Activated T-cell treated with anti-CD3 and anti-CD28 coated beads, Interleukin-2, amount 50 U/mL, for 72 hours (primary cell): ENCODE measurements around the gene PTPRK. TPM values are rescaled to one million over a fixed set of nuclear protein-coding genes. Genes with fewer than 3 reads are reported as not detected.

Source experiments
- ATAC-seq, 2 donors: fragments of 150-1000 bp; cut with Tn5 transposase; replicated peaks in 1 of 2; 2 replicates each; pipeline ENCODE4 v1.10.0; 2021; ENCODE audit warnings: moderate library complexity in 2 of 2, mild to moderate bottlenecking in 1 of 2
- DNase-seq, 2 donors: peaks; one replicate each; pipeline ENCODE4 v3.0.0; 2021 to 2022; ENCODE audit warnings: mixed read lengths in 1 of 2
- H3K27ac Mint-ChIP-seq: one replicate; pipeline ENCODE4 v1.8.0; 2022; ENCODE audit warnings: mild to moderate bottlenecking, moderate library complexity, mixed read lengths
- H3K27me3 Mint-ChIP-seq: one replicate; pipeline ENCODE4 v1.8.0; 2022; ENCODE audit warnings: low read depth, mixed read lengths
- H3K36me3 Mint-ChIP-seq, 2 donors: one replicate each; pipeline ENCODE4 v1.8.0; 2022; ENCODE audit warnings: mixed read lengths in 2 of 2, mild to moderate bottlenecking in 1 of 2; ENCODE audit not compliant: insufficient read depth in 2 of 2
- H3K4me1 Mint-ChIP-seq: one replicate; pipeline ENCODE4 v1.8.0; 2022; ENCODE audit warnings: low read depth, mixed read lengths
- H3K4me3 Mint-ChIP-seq, 2 donors: one replicate each; pipeline ENCODE4 v1.8.0; 2022; ENCODE audit warnings: mild to moderate bottlenecking in 2 of 2, mixed read lengths in 2 of 2, moderate library complexity in 2 of 2
- H3K9me3 Mint-ChIP-seq, 2 donors: one replicate each; pipeline ENCODE4 v1.8.0; 2022; ENCODE audit warnings: mixed read lengths in 2 of 2
- total RNA-seq, 2 donors: library from RNA; stranded (reverse); gene quantifications; one replicate each; pipeline ENCODE4 v1.2.3, GENCODE V29; 2022

Gene PTPRK
- total RNA-seq, 2 donors from 2014 or later = 3.8 to 6.4 TPM

GRCh38 chr6:128259730-128260685 lies 260.4 kb downstream of the PTPRK start:
- H3K4me3 Mint-ChIP-seq = peak overlapping the region; percentile 23 to 37
- H3K27me3 Mint-ChIP-seq = no peaks in the 10 kb centered on the region
- H3K36me3 Mint-ChIP-seq = peaks cover 2 to 9% of the 10 kb centered on the region in 2 donors
- DNase-seq = no peak
- ATAC-seq = peak; percentile 47 to 51
- H3K4me1 Mint-ChIP-seq = peaks cover 29% of the 10 kb centered on the region
- peaks cover 5 to 6% of the 10 kb centered on the region in 2 donors for H3K9me3 Mint-ChIP-seq
- H3K27ac Mint-ChIP-seq = peak overlapping the region; percentile 78

DNA sequence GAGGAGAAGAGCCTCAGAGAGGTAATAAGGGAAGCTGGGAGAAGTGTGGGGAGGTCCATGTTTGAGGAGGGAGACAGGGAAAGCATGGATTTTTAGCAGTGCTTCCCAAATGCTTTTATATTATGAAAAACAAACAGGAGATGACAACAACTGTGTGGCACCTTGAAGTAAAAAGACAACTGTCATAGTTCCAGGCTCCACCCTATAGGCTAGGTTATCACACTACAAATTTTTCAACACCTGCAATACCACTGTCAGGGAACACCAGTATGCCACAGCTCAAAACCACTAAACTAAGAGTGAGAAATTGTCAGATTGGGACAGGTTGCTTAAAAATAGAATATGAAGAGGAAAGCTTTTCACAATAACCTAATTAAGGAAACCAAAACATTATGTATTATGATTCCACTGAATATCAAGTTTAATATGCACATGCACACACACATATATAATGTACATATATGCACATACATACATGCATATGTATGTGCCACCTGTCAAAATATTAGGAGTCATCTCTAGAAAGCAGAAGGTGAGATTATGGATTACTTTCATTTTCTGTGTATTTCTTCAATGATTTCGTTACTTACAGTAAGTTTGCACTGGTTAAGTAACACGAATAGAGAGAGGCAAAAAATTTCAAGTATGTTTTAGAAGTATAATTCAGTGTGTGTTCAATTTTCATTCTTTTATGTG lies 261.2 kb downstream of the PTPRK start:
- DNase-seq = peak in 1 of 2 donors; percentile 4
- H3K9me3 Mint-ChIP-seq = peaks cover 2 to 4% of the 10 kb centered on the region in 2 donors
- H3K4me1 Mint-ChIP-seq = peaks cover 29% of the 10 kb centered on the region
- H3K36me3 Mint-ChIP-seq = peaks cover 2 to 6% of the 10 kb centered on the region in 2 donors
- peak; percentile 82 to 88 for ATAC-seq
- H3K27me3 Mint-ChIP-seq = no peaks in the 10 kb centered on the region
- H3K27ac Mint-ChIP-seq = peak overlapping the region; percentile 78
- peak overlapping the region; percentile 23 to 37 for H3K4me3 Mint-ChIP-seq

DNA sequence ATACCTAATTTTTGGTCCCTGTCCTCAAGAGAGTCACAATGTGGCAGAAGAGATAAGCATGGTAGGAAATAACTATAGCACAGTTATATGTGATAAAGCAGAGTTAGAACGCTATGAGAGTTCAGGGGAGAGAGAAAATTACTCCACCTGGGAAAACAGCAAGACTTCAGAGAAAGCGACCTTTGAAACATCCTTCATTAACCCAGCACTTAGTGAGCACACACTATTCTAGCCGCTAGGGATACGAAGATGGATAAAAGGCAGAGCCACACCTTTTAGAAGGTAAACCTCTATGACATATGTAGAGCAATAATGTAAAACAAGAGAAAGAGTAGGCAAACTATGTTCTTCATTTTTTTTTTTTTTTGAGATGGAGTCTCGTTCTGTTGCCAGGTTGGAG lies 264.3 kb downstream of the PTPRK start:
- H3K4me1 Mint-ChIP-seq = peaks cover 50% of the 10 kb centered on the region
- ATAC-seq (no peak), DNase-seq (no peak)
- H3K27ac Mint-ChIP-seq = no peak overlapping the region
- H3K4me3 Mint-ChIP-seq = no peak overlapping the region
- no peaks in the 10 kb centered on the region for H3K27me3 Mint-ChIP-seq
- H3K9me3 Mint-ChIP-seq = no peaks in the 10 kb centered on the region
- H3K36me3 Mint-ChIP-seq = no peaks in the 10 kb centered on the region

DNA sequence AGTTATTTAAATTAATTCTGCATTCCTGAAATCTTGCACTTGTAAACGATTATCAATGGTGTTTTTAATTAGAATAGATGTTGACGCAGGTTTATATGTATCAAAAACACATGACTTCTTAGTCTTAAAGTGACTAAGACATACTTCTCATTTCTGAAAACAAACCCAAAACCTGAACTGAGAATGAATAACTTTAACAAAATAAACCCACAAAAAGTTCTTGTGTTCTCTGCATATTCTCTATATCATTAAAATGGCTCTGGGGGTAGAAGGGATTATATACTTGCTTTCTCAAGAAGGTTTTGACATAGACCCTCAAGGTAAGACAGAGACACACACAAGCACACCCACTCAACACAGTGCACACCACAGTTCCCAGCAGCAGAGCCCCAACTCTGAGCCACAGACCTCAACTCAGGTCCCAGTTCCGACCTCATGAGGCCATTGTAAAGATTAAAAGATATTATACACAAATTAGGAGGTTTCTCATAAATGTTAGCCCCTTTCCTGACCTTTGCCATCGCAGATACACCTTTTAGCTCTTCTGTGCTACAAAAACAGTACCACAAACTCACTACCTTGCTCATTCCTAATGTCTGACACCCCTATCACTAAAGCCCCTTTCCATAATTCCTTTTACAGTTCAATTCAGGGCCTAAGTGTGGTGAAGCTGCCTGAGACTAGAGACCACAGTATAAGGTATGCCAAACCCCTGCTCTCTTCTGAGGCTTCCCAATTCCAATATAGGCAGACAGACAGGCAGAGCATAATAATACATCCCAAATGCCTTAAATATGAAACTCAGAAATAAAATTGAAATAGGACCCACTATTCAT lies 267.8 kb downstream of the PTPRK start:
- Mint-ChIP-seq H3K27ac (peak overlapping the region; percentile 79), H3K9me3 (peaks cover 2% of the 10 kb centered on the region in 2 donors), H3K4me1 (peaks cover 21% of the 10 kb centered on the region), H3K36me3 (peaks cover 1 to 2% of the 10 kb centered on the region in 2 donors), H3K4me3 (peak overlapping the region; percentile 25 to 70), H3K27me3 (no peaks in the 10 kb centered on the region)
- ATAC-seq = peak; percentile 85 to 92
- DNase-seq = peak; percentile 25 to 43

DNA sequence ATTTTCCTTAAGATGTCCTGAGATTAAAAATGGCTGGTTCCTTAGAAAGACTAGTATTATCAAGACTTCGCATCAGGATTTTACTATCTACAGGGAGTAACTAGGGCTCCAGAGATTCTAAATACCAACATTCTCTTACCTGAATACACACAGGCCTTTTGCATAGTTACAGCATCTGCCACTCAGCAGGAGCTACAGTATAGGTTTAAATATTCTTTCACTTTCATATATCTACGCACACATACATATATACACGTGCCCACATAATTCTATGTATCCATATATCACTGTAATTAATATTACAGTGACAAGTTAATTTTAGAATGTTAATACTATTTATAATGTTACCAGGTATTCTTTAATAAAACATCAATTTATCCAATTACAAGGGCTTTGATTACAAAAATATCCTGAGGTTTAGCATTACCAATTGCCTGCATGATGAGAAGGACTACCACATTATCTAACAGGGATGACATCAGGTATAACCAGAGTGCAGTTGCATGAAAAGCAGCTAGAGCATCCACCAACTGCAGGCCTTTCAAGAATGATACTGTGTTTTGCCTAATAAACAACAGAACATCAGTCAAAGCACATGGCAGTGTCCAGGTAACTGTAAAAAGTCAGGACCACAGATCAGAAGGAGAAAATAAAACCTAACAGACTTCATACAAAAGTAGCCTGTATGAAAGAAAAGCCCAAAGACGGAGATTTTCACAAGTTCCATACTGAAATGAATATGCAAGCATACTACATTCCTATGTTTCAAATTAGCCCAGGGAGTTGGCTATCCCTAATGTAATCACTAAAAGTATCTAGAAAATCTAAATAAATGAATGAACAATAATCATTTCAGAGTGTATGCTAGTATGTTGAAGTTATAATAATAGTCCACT lies 268.7 kb downstream of the PTPRK start:
- ATAC-seq (no peak), DNase-seq (no peak)
- peaks cover 2% of the 10 kb centered on the region in 2 donors for H3K9me3 Mint-ChIP-seq
- peaks cover 21% of the 10 kb centered on the region for H3K4me1 Mint-ChIP-seq
- H3K36me3 Mint-ChIP-seq = peaks cover 1 to 2% of the 10 kb centered on the region in 2 donors
- peak overlapping the region; percentile 32 to 70 for H3K4me3 Mint-ChIP-seq
- no peaks in the 10 kb centered on the region for H3K27me3 Mint-ChIP-seq
- H3K27ac Mint-ChIP-seq = no peak overlapping the region

- Mint-ChIP-seq H3K27me3 (no peaks in the 10 kb centered on the region), H3K4me3 (no peak overlapping the region), H3K27ac (no peak overlapping the region), H3K36me3 (peaks cover 1 to 2% of the 10 kb centered on the region in 2 donors), H3K4me1 (peaks cover 21% of the 10 kb centered on the region), H3K9me3 (peaks cover 2% of the 10 kb centered on the region in 2 donors)
- no peak for DNase-seq
- no peak for ATAC-seq
Observed at GRCh38 chr6:128250370-128251070, 269.9 kb downstream of the PTPRK start.

DNA sequence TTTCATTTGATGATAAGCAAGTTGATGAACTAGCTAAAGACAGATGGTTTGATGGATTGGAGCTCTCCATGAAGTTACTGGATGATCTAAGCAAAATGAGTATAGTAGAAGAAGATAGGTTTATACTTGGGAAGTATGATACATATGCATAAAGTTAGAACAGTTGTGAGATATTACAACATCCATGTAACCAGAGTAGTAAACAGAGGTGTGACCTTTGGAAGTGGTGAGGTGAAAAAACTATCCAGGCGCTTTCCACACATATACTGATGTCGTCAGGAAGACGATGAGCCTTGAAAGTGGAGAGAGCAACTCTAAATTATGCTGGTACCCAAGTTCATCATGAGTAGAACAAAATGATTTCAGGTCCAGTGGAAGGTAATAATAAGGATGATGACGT lies 271.0 kb downstream of the PTPRK start:
- ATAC-seq (no peak), DNase-seq (no peak)
- H3K4me3 Mint-ChIP-seq = no peak overlapping the region
- peaks cover 2% of the 10 kb centered on the region in 2 donors for H3K9me3 Mint-ChIP-seq
- peaks cover 1 to 2% of the 10 kb centered on the region in 2 donors for H3K36me3 Mint-ChIP-seq
- H3K27me3 Mint-ChIP-seq = no peaks in the 10 kb centered on the region
- no peak overlapping the region for H3K27ac Mint-ChIP-seq
- H3K4me1 Mint-ChIP-seq = peaks cover 27% of the 10 kb centered on the region

DNA sequence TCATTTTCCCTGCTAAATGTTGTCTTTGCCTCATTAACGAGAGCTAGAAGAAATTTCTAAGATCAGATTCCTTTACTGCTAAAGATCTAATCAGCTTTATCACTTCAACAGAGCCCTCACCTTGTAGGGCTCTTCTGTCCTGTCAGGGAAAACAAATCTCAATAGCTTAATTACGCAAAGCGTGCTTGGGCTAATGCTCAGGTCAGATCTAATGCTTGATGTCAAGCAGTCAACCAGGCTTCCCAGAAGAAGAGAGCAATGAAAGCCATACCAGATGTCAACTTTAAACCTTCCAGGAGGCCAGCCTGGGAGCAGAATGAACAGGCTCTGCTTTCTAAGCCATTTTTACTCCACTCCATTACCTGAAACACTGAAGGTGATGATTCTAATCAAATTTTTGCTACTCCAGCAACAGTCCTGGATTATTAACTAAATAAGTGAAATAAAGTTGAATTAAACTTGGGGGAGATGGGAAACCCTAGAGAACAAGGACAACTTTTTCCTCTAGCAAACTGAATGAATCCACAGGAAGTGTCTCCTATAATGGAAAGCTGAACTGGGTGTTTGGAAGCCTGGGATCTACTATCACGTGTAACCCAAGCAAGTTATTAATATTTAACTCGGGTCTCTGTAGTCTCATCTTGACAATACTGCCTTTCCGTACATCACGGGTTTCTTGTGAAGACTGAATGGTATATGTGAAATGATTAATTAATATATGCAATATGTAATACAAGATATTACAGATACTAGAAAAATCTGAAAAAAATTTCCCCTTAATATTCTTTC lies 273.7 kb downstream of the PTPRK start:
- Mint-ChIP-seq H3K4me3 (no peak overlapping the region), H3K9me3 (peaks cover 2% of the 10 kb centered on the region in 2 donors), H3K27ac (no peak overlapping the region), H3K36me3 (peaks cover 1 to 2% of the 10 kb centered on the region in 2 donors), H3K4me1 (peaks cover 11% of the 10 kb centered on the region), H3K27me3 (no peaks in the 10 kb centered on the region)
- DNase-seq = no peak
- ATAC-seq = no peak

DNA sequence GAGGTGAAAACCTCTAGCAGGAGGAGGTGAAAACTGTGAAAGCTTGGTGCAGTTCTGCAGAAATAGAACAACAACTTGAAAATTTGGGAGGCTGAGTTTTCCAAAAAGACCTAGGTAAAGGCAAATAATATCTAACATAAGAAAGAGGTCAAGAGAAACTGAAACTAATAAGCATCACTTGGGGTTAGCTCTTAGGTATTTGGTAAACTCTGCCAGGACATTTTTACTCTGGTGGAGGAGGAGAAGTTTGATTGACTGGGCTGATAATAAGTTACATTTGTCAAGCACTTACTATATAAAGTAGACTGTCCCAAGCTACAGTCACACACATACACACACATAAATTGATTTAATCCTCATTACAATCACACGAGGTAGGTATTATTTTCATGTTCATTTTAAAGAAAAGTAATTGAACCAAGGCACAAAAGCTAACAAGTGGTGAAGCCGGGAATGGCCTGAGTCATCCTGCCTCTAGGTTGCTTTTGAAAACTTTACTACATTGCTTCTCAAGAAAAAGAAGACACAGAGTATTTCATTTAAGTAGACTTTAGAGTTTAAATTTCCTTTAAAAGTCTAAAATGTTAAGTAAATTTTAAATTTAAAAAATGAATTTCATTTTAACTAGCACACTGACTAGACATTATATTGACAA lies 275.5 kb downstream of the PTPRK start:
- peaks cover 1 to 2% of the 10 kb centered on the region in 2 donors for H3K36me3 Mint-ChIP-seq
- ATAC-seq = no peak
- DNase-seq = no peak
- H3K4me1 Mint-ChIP-seq = peaks cover 18% of the 10 kb centered on the region
- no peak overlapping the region for H3K4me3 Mint-ChIP-seq
- no peak overlapping the region for H3K27ac Mint-ChIP-seq
- H3K9me3 Mint-ChIP-seq = peaks cover 2% of the 10 kb centered on the region in 2 donors
- no peaks in the 10 kb centered on the region for H3K27me3 Mint-ChIP-seq

GRCh38 chr6:128242765-128243403 lies 277.5 kb downstream of the PTPRK start:
- Mint-ChIP-seq H3K27me3 (no peaks in the 10 kb centered on the region), H3K36me3 (no peaks in the 10 kb centered on the region), H3K9me3 (no peaks in the 10 kb centered on the region), H3K4me3 (no peak overlapping the region), H3K27ac (no peak overlapping the region), H3K4me1 (peaks cover 18% of the 10 kb centered on the region)
- DNase-seq = no peak
- ATAC-seq = no peak
